GM21786 (cell line): ENCODE data around the gene MSH6.
"Not testable (repeated sequence)": the region's sequence is repeated elsewhere in the genome, so short reads cannot be mapped to it uniquely, and the experiment has no call there.

Experiments used
- ATAC-seq: cut with Tn5 transposase; IDR thresholded peaks from one replicate; pipeline ENCODE4 v1.9.1; 2021; ENCODE audit not compliant: unreplicated experiment

Gene MSH6

DNA sequence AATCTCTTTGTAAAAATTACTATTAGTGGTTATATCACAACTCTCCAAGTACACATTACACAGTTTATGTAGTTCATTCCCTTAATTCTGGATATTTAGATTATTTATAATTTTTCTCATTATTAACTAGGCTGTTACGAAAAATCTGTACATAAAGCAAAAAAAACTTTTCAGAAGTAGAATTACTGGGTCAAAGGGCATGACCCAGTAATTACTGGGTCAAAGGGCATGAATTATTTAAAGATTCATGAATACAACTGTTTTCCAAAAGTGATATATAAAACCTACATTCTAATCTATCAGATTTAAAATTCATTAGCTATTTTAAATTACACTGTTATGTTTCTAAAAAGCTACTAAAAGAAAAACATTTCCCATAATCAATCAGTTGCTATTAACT lies 55.3 kb downstream of the MSH6 start:
- ATAC-seq = no peak

DNA sequence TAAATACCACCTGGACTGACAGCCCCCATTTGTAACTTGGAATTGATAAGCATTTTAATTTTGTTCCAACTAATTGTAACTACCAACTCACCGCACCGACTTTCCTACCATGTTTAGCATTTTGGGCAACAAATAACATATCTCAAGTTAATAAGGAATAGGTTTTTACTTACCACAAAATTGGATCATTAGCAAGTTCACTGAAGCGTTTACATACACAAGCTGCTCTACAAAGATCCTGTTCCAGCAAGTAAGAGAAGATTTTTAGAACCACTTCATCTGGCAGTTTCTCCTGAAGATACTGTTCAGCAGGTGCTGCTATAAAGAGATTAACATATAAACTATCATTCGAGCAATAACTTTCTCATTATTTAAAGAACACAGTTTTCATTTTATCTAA lies 55.7 kb downstream of the MSH6 start:
- ATAC-seq = no peak

DNA sequence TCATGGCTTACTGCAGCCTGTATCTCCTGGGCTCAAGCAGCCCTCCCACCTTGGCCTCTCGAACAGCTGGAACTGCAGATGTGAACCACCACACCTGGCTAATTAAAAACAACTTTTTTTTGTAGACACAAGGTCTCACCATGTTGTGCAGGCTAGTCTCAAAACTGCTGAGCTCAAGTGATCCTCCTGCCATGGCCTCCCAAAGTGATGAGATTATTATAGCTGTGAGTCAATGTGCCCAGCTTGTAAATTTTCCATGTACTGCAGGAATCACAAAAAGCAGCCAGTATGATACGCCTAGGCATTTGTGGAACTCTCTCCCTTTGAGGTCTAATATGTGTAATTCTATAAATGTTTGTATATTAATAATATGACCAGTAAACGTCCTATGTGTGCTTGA lies 59.9 kb downstream of the MSH6 start:
- ATAC-seq = no peak

DNA sequence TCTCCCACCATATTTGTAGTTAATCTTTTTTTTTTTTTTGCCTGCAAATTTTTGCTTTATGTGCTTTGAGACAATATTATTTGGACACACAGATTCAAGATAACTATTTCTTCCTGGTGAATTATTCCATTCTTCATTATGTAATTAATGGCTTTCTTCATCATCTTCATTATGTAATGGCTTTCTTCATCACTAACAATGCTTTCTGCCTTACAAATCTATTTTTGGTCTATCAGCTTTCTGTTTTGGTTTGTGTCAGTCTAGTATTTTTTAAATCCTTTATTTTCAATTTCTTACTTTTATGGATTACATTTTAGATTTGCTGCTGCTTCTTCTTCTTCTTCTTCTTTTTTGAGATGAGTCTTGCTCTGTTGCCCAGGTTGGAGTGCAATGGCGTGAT lies 60.5 kb downstream of the MSH6 start:
- ATAC-seq = no peak

DNA sequence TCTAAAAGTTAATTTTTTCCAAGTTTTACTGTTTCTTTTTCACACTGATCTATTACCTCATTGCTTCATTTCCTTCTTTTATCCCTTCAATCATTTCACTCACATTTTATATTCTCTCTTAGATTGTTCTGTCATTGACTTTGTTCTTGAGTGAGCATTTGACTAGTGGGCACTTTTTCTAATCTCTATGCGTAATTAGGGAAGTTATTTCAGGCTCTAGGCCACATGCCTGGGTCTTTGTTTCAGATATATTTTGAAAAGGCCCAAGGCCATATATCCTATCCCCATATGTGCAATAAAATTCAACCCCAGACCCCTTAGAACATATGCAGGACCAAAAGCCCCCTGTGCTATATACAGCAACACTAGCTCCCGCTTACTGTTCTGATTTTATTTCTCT lies 61.2 kb downstream of the MSH6 start:
- ATAC-seq = no peak

DNA sequence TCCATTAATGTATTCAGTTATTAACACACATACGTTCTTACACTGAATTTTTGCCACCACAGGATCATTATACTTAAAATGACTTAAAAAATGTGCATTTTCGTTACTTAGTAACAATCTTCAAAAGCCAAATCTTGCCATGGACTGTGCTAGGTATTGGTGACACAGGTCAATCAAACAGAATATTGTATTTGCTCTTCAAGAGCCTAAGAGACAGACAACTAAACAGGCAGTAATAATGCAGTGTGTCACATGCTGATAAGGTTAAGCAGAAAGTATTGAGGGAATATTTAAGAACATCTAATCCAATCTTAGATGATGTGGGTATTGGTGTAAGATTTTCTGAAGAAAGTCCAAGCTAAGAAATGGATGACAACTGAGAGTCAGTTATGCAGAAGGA lies 66.4 kb downstream of the MSH6 start:
- no peak for ATAC-seq

DNA sequence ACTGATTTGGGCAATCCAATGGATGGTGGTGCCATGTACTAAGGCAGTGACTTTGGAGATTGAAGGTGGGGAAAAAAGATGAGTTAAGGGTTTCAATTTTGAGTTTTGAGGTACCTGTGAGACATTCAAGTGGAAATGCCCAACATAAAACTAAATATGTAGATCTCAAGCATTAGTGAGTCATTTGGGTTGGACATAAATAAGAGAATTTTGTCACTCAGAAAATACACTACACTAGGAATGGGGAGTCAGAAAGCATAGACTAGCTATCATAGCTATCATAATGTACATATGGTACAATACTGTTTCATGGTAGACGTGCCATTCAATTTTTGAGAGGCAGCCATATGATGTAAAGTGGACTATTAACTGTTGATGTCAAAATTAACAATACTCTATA lies 67.3 kb downstream of the MSH6 start:
- no peak for ATAC-seq

DNA sequence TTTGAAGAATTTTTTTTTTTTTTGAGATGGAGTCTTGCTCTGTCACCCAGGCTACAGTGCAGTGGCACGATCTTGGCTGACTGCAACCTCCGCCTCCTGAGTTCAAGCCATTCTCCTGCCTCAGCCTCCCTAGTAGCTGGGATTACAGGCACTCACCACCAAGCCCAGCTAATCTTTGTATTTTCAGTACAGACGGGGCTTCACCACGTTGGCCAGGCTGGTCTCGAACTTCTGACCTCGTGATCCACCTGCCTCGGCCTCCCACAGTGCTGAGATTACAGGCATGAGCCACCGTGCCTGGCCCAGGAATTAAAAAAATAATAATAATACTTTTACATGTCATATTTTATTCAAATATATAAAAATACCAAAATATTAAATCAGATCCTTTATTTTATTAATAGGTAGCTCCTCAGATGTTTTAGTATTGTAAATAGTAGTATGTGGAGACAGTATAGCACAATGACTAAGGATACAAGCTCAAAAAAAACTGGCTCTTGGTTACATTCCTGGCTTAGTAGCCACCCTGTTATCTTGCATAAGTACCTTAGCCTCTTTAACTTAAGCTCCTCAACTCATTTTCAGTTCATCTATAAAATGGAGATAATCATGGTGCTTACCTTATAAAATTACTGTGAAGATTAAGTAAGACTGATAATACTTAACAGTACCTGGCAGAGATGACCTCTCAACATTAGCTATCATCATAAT lies 70.3 kb downstream of the MSH6 start:
- ATAC-seq = not testable (repeated sequence)
